Parathyroid adenoma (tissue), 2 donors: ENCODE data around the gene GALR3.
"Not testable (repeated sequence)": the region's sequence is repeated elsewhere in the genome, so short reads cannot be mapped to it uniquely, and the experiment has no call there.

ENCODE experiments used
- H2AFZ ChIP-seq: fragments of 300-600 bp; sonication (generic); one replicate; pipeline ENCODE4 v1.7.0; 2017; ENCODE audit warnings: antibody characterized with exemption, mild to moderate bottlenecking
- H3K27ac ChIP-seq: fragments of 300-600 bp; sonication (generic); one replicate; pipeline ENCODE4 v1.7.0; 2017
- H3K27me3 ChIP-seq: fragments of 300-600 bp; sonication (generic); one replicate; pipeline ENCODE4 v1.7.0; 2017; ENCODE audit warnings: low read length; ENCODE audit not compliant: control insufficient read depth, insufficient read depth
- H3K36me3 ChIP-seq: fragments of 300-600 bp; sonication (generic); one replicate; pipeline ENCODE4 v1.7.0; 2017; ENCODE audit warnings: low read length; ENCODE audit not compliant: control insufficient read depth, insufficient read depth
- H3K4me1 ChIP-seq: fragments of 300-600 bp; sonication (generic); one replicate; pipeline ENCODE4 v1.7.0; 2017; ENCODE audit warnings: control low read depth
- H3K4me2 ChIP-seq: fragments of 300-600 bp; sonication (generic); one replicate; pipeline ENCODE4 v1.7.0; 2017; ENCODE audit warnings: low read length
- H3K4me3 ChIP-seq: fragments of 300-600 bp; sonication (generic); one replicate; pipeline ENCODE4 v1.7.0; 2017; ENCODE audit warnings: low read depth, low read length
- H3K79me2 ChIP-seq: fragments of 300-600 bp; sonication (generic); one replicate; pipeline ENCODE4 v1.7.0; 2017; ENCODE audit warnings: control low read depth
- H3K9ac ChIP-seq: fragments of 300-600 bp; sonication (generic); one replicate; pipeline ENCODE4 v1.7.0; 2017; ENCODE audit warnings: mild to moderate bottlenecking
- H3K9me3 ChIP-seq: fragments of 300-600 bp; sonication (generic); one replicate; pipeline ENCODE4 v1.7.0; 2017; ENCODE audit warnings: low read length; ENCODE audit not compliant: control insufficient read depth
- CTCF ChIP-seq: fragments of 300-600 bp; sonication (generic); IDR thresholded peaks from one replicate; pipeline ENCODE4 v1.7.0; 2017; ENCODE audit warnings: antibody characterized with exemption, mild to moderate bottlenecking
- donor health status: primary hyperparathyroidism.

The GALR3 gene

GRCh38 chr22:37797874-37798500 is 25.2 kb upstream of the GALR3 start:
- no peak overlapping the region for H3K4me2 ChIP-seq
- no peak overlapping the region for H2AFZ ChIP-seq
- H3K27me3 ChIP-seq: no peaks in the 10 kb centered on the region
- no peak for TF ChIP-seq CTCF
- no peaks in the 10 kb centered on the region for H3K9me3 ChIP-seq
- no peak overlapping the region for H3K9ac ChIP-seq
- no peaks in the 10 kb centered on the region for H3K79me2 ChIP-seq
- H3K36me3 ChIP-seq: no peaks in the 10 kb centered on the region
- no peak overlapping the region for H3K27ac ChIP-seq
- H3K4me3 ChIP-seq: no peak overlapping the region
- H3K4me1 ChIP-seq: no peaks in the 10 kb centered on the region

- not testable (repeated sequence) for H3K9ac ChIP-seq, H3K4me3 ChIP-seq, H3K36me3 ChIP-seq, H3K4me1 ChIP-seq, H3K27me3 ChIP-seq, H3K27ac ChIP-seq, H3K9me3 ChIP-seq, H2AFZ ChIP-seq, H3K79me2 ChIP-seq, H3K4me2 ChIP-seq
Measured at GRCh38 chr22:37799979-37800378, 23.2 kb upstream of the GALR3 start.

- Histone ChIP-seq H3K9me3 (no peaks in the 10 kb centered on the region), H3K79me2 (no peaks in the 10 kb centered on the region), H3K4me2 (peak overlapping the region; percentile 98), H3K4me3 (peak overlapping the region; percentile 77), H3K9ac (peak overlapping the region; percentile 53), H3K4me1 (peaks cover 5% of the 10 kb centered on the region), H2AFZ (peak overlapping the region; percentile 92), H3K27ac (peak overlapping the region; percentile 60), H3K36me3 (no peaks in the 10 kb centered on the region), H3K27me3 (no peaks in the 10 kb centered on the region)
- TF ChIP-seq CTCF: no peak
Measured at GRCh38 chr22:37801946-37802309, 21.3 kb upstream of the GALR3 start.

- Histone ChIP-seq H3K9me3 (no peaks in the 10 kb centered on the region), H3K4me2 (peak overlapping the region; percentile 98), H3K4me1 (peaks cover 5% of the 10 kb centered on the region), H3K27ac (peak overlapping the region; percentile 60), H3K27me3 (no peaks in the 10 kb centered on the region), H3K9ac (peak overlapping the region; percentile 53), H2AFZ (peak overlapping the region; percentile 92), H3K79me2 (no peaks in the 10 kb centered on the region), H3K36me3 (no peaks in the 10 kb centered on the region), H3K4me3 (peak overlapping the region; percentile 77)
- no peak for TF ChIP-seq CTCF
Measured at GRCh38 chr22:37802310-37803194, 20.6 kb upstream of the GALR3 start.

- H3K4me3 ChIP-seq: peak overlapping the region; percentile 77
- H3K36me3 ChIP-seq: no peaks in the 10 kb centered on the region
- TF ChIP-seq CTCF: no peak
- no peaks in the 10 kb centered on the region for H3K9me3 ChIP-seq
- no peak overlapping the region for H3K9ac ChIP-seq
- H3K4me2 ChIP-seq: peak overlapping the region; percentile 98
- peaks cover 5% of the 10 kb centered on the region for H3K4me1 ChIP-seq
- H2AFZ ChIP-seq: no peak overlapping the region
- no peak overlapping the region for H3K27ac ChIP-seq
- no peaks in the 10 kb centered on the region for H3K27me3 ChIP-seq
- no peaks in the 10 kb centered on the region for H3K79me2 ChIP-seq
Measured at GRCh38 chr22:37803195-37803638, 20.0 kb upstream of the GALR3 start.
